GM21786 (cell line): ENCODE results near the gene TENT4A.

Experiments
- ATAC-seq: cut with Tn5 transposase; IDR thresholded peaks from one replicate; pipeline ENCODE4 v1.9.1; 2021; ENCODE audit not compliant: unreplicated experiment

The TENT4A gene

GRCh38 chr5:6750142-6750840 lies 37.1 kb downstream of the TENT4A start:
- no peak for ATAC-seq

DNA sequence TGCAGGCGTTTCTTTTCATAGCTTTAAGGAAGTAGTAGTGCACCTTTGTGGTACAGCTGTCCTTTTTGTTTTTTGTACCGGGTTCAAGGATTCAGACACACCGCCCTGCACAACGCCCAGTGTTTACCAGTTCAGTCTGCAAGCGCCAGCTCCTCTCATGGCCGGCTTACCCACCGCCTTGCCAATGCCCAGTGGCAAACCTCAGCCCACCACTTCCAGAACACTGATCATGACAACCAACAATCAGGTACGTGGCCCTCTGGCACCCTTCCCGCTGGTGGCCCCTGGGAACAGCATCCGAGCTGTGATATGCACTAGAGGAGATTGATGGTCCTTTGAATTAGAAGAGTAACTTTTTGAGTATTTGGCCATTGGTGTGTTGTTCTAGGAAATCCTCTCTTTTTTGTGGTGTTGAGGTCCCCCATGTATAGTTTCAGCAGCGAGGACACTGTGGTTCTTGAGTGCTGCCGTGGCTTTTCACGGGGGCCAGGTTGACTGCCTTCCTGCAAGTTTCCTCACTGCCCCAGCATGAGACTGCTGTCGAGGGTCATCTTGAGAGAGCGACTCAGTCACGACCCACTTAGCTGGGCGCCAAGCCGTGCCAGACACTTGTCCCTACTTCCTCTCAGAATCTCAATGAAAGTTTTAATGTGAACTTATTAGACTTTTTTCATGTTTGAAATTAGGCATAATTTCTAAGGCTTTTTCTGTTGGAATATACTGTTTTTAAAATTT lies 37.9 kb downstream of the TENT4A start:
- no peak for ATAC-seq

DNA sequence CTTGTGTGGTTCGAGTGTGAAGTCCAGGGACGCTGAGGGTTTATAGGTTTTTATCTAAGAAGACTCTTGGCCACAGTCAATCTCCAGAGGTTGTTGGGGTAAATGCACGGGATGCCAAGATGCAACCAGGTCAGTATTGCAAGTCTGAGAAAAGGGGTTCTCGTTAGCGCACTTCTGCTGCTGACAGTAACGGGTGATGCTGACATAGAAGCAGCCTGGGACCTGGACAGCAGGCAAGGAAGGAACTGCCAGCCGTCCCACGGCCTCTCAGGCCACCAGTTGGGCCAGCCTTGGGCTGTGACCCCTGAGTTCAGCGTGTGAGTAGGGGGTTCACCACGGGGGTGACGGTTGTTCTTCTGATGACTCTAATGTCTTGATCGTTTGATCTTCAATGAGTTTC lies 39.0 kb downstream of the TENT4A start:
- ATAC-seq = no peak

DNA sequence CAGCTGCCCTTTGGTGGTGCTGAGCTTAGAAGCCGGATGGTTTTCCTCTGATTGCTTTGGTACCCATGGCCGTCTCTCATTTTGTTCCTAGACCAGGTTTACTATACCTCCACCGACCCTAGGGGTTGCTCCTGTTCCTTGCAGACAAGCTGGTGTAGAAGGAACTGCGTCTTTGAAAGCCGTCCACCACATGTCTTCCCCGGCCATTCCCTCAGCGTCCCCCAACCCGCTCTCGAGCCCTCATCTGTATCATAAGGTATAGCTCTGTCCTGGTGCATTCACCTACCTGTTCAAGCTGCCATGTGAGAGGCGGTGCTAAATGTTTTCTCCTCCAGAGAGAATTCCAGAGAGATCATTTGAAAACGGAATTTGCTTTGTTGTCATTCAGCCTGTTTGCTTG lies 39.5 kb downstream of the TENT4A start:
- no peak for ATAC-seq

GRCh38 chr5:6753851-6754250 lies 40.6 kb downstream of the TENT4A start:
- no peak for ATAC-seq

DNA sequence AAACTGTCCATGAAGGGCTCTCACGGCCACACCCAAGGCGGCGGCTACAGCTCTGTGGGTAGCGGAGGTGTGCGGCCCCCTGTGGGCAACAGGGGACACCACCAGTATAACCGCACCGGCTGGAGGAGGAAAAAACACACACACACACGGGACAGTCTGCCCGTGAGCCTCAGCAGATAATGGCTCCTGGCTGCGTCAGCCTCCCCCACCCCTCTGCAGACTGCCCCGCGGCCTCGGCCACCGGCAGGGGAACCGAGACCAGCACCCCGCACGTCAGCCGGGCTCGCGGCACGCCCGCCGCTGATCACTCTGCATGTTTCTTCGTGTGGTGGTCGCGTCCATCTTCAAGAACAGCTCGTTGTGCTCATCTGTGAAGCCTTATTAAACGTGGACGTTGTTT lies 41.5 kb downstream of the TENT4A start:
- ATAC-seq = no peak

GRCh38 chr5:6755519-6755918 lies 42.3 kb downstream of the TENT4A start:
- no peak for ATAC-seq

- no peak for ATAC-seq
Observed at GRCh38 chr5:6755941-6756340, 42.7 kb downstream of the TENT4A start.

GRCh38 chr5:6757414-6757969 lies 44.3 kb downstream of the TENT4A start:
- no peak for ATAC-seq

- no peak for ATAC-seq
Observed at GRCh38 chr5:6758236-6758635, 45.0 kb downstream of the TENT4A start.

DNA sequence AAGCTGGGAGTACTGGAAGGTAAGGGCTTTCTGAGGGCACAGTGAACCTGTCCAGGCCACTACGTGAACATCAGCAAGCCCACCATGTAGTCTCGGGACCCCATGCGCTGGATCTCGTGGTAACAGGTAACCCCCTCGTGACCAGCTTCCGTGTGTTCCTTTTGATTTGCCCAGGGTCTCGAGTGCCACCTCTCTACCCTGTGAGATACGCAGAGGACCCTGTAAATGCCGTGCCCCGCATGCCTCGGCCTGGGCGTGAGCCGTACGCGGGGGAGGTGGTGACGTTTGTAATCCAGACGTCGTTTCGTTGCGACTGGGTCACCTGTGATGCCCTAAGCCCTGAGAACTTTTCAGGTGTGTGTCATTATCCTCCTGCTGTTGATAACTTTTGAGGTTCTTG lies 45.5 kb downstream of the TENT4A start:
- ATAC-seq = no peak

DNA sequence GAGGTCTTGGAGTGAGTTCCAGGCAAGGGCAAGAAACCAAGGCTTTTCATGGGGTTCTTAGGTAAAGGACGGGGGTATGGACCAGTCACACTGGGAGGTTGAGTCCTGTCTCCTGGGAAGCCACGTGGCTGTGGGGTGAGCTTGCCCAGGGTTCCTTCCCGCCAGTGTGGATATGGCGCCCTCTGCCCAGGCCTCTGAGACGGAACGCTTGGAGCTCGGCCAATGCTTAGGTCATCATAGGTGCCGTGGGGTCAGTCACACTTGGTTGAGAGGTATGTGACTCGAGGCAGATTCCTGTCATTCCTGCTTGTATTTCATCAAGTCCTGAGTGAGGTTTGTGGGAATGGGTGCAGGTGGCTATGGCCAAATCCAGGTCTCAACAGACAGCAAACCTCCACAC lies 46.2 kb downstream of the TENT4A start:
- no peak for ATAC-seq

DNA sequence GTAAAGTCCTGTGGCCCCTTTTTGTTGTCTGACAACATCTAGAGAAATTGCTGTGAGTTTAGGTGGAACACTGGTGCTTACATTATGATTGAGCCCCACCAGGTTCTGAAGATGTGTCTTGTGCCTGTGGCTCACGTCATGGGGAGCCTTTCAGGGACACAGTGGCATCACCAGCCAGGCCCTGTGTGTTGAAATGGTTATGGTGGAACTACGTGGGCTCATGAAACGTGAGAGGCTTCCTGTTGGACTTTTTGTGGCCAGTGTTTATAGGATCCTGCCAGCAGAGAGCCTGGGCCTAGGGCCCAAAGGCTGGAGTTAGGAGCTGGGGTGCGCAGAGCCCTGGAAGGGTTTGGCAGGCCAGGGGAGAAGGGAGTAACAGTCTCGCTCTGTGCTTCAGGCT lies 46.8 kb downstream of the TENT4A start:
- ATAC-seq = no peak

DNA sequence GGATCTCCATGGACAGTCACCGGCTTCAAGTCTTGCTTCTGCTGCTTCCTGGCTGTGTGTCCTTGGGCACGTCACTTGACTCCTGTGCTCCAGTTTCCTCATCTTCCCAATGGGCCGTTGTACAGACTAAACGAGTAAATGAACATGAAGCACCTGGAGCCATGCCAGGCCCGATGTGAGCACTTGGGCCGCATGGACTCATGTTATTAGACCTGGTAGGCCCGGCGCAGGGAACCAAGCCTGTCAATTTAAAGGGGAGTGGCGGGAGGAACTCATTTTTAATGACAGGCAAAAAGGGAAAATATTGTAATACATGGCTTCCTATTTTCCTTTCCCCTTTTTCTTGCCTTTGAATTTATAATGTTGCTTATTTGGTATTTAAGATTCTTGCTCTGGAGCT lies 47.5 kb downstream of the TENT4A start:
- ATAC-seq = no peak

GRCh38 chr5:6761333-6761732 lies 48.1 kb downstream of the TENT4A start:
- ATAC-seq = no peak

DNA sequence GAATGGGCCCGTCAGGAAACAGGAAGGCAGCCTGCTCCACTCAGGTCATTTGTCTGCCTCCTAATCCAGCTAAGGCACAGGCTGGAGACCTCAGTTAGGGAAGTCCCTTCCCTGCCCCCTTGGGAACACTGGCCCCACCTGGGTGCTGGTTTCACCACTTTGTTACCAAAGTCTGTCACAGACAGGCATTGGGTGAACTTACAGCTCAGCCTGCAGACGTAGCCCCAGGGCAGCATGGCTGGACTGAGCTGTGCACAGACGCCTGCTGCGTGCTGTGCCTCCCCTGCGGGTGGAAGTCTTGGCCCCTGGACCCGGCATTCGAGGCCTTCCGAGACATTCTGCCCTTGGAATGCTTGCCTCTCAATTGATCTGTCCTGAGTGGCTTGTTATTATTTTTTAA lies 48.9 kb downstream of the TENT4A start:
- no peak for ATAC-seq

DNA sequence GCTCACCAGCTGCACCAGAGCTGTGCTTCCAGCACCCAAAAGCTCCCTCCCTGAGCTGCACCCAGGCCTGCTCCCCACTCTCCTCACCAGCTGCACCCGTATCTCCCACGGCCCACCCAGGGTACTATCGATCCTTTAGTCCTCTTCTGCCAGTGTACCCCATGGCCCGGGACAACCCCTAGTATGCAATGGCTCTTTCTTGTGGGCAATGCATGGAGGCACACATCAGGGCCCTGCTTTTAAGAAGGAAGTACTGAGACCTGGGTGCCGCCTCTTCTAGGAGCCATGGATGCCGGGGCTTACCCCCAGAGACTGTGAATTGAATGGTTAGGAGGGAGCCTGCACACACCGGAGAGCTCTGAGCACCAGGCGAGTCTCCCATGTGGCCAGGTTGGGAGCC lies 49.5 kb downstream of the TENT4A start:
- ATAC-seq = no peak

- no peak for ATAC-seq
Observed at GRCh38 chr5:6763191-6763590, 50.0 kb downstream of the TENT4A start.

DNA sequence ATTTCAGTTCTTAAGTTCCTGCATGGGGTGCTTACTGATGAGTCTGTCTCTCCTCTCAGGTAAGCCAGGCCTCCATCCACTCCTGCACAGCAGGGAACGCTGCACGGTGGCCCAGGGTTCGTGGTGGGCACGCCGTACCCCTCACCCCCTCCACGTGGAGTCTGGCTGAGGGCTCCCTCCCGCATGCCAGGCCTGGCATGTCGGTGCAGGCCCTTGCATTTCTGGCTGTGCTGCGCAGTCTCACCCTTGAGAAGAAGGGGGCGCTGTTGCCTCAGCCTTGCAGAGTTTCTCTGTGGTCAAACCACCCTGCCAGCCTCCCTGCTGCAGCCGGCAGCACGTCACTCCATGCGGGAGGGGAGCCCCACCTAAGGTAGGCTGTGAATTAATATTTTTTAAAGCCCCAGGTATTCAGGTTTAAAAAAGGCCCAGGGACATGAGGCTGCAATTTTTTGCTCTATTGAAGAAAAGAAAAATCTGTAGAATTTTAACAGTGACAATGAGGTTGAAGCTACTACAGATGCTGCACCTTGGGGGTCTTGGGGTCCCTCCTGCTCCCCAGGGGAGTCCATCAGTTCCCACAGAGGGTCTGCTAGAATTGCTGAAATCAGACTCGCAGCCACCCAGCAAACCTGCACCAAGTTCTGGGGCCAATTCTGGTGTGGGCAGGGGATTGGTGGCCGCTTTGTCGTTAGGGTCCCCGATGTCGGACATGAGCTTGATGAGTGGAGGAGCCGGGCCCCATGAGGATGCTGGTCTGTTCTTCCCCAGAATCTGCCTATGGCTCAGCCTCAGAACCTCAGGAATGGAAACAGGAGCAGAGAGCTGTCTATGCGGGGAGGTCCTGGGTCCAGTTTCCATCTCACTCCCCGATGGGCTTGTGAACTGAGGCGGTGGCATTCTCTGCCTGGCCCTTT lies 52.6 kb downstream of the TENT4A start:
- peak; percentile 91 for ATAC-seq

DNA sequence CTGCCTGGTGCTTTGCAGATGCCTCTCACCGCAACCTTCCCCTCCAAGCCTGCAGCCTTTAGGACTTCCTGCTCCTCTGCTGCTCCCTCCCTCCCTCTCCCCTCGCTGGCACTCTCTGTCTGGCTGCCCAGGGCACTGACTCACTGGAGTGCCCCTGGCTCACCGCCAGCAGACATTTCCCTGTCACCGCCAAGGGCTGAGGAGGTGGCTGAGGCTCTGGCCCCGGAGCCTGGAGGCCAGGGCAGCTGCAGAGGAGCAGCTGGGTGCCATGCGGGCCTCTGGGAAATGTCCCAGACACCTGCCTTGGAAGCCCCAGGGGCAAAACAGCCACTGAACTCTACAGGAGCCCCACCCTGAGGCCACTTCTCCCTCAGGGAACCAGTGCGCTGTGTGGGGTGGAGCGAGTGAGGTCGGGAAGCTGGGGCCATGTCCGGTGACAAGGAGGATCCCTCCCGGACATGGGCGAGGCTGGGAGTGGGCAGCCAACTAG lies 53.4 kb downstream of the TENT4A start:
- ATAC-seq = peak; percentile 44

DNA sequence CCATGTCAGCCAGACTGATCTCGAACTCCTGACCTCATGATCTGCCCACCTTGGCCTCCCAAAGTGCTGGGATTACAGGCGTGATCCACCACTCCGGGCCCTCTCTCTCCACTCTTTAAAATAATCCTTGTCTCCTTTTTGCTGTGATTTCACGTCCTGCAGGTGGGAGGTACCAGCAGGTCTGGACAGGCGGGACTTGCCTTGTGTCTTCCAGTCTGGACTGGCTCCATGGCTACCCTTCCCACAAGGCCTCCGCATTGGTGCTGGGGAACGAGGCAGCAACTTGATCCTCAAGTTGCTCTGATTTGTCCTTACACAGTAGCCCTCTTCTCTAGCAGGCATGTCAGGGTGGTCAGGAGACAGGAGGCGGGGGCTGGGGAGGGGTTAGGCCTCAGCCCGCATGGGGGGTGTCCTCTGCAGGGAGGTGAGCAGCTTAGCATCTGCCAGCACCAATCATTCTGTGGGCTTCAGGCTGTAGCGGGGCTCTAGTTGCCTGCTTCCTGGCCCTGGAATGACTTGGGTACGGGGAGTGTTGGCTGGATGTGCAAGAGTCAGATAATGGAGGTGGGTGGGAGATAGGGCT lies 54.3 kb downstream of the TENT4A start:
- ATAC-seq = no peak
